Gastrocnemius medialis (tissue), 4 donors: Measurements from ENCODE around the gene DENR. TPM values are rescaled to one million over a fixed set of nuclear protein-coding genes. Genes with fewer than 3 reads are reported as not detected.

Experiments
- ATAC-seq, 2 donors: fragments of 150-250 bp; one replicate each; pipeline ENCODE4 v1.9.1; 2016
- DNase-seq, 2 donors: peaks; one replicate each; pipeline ENCODE4 v3.0.0-alpha.2; 2019
- H3K27ac ChIP-seq, 4 donors: fragments of 200-600 bp; sonication (generic); 1 replicate in 1 of 4; 2 replicates in 3 of 4; pipeline ENCODE4 v1.5.1; 2016 to 2018; ENCODE audit warnings: mild to moderate bottlenecking in 2 of 4, moderate library complexity in 1 of 4
- H3K27me3 ChIP-seq, 3 donors: fragments of 200-600 bp; sonication (generic) in 2 of 3; 1 replicate in 1 of 3; 2 replicates in 2 of 3; pipeline versions ENCODE4 v1.5.1 to v1.6.0; 2016 to 2019; ENCODE audit warnings: mild to moderate bottlenecking in 1 of 3, moderate library complexity in 1 of 3
- H3K36me3 ChIP-seq, 2 donors: fragments of 200-600 bp; sonication (generic) in 1 of 2; one replicate each; pipeline ENCODE4 v1.5.1; 2017 to 2018
- H3K4me1 ChIP-seq, 2 donors: fragments of 200-600 bp; sonication (generic) in 1 of 2; one replicate each; pipeline ENCODE4 v1.5.1; 2016 to 2017; ENCODE audit warnings: mild to moderate bottlenecking in 2 of 2
- H3K4me3 ChIP-seq, 4 donors: fragments of 200-600 bp; sonication (generic) in 3 of 4; 1 replicate in 1 of 4; 2 replicates in 3 of 4; pipeline ENCODE4 v1.5.1; 2016 to 2019; ENCODE audit warnings: mild to moderate bottlenecking in 2 of 4
- H3K9me3 ChIP-seq, 3 donors: fragments of 200-600 bp; sonication (generic) in 2 of 3; 1 replicate in 1 of 3; 2 replicates in 2 of 3; pipeline ENCODE4 v1.5.1; 2016 to 2019
- POLR2A ChIP-seq, 2 donors: fragments of 450-650 bp; IDR thresholded peaks; one replicate each; pipeline ENCODE4 v1.6.1; 2017; ENCODE audit warnings: antibody characterized with exemption in 2 of 2, mild to moderate bottlenecking in 2 of 2, moderate library complexity in 2 of 2
- in situ Hi-C, 4 donors: fragments of 200-750 bp; cut with MboI; loops; one replicate each; pipeline versions ENCODE4 v1.15.0 to v1.8.0; 2017; ENCODE audit warnings: low sequenced_read_pairs in 4 of 4
- intact Hi-C: fragments of 100-400 bp; cut with DNase I; formaldehyde crosslinking; loops from one replicate; pipeline ENCODE4 v1.15.1; 2023; ENCODE audit warnings: low total_unique reads
- total RNA-seq, 4 donors: library from RNA; depleted of rRNA; stranded (reverse); fragments of >200 nt; gene quantifications; one replicate each; pipeline versions ENCODE4 v1.1.0 to v1.2.3, GENCODE V29; 2016
- TF ChIP-seq, protein P1 (sequence below), 5 experiments: fragments of 450-650 bp in 3 of 5; fragments of 200-600 bp in 2 of 5; sonication (generic) in 2 of 5; IDR thresholded peaks in 4 of 5; conservative IDR thresholded peaks in 1 of 5; 1 replicate in 4 of 5; 2 replicates in 1 of 5; pipeline ENCODE4 v1.5.1; 2016 to 2019; ENCODE audit warnings: antibody characterized with exemption in 5 of 5, mild to moderate bottlenecking in 3 of 5, moderate library complexity in 3 of 5

DENR gene
- total RNA-seq, 4 donors from 2014 or later, result 16.1 to 26.2 (median 23.5) TPM

DNA sequence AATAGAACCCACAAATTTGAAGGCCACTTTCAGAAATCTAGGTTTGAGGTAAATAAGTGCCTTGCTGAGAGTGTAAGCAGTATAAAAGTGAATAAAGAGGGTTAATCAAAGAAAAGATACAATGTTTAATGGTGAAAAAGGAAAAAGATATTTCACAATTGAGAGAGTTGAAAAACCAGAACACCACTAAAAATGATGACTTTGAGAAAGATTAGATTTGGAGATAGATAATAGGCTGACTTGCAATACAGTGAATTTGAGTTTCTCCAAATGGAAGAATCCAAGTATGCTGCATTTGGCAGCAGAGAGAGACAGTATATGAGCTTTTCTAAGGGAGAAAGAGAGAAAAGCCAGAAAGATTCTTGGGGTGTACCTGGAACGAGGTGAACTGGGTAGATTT is 2.2 kb downstream of the DENR start:
- H3K27ac ChIP-seq, result no peak overlapping the region
- peaks cover 0 to 45% of the 10 kb centered on the region in 2 donors for H3K36me3 ChIP-seq
- no peaks in the 10 kb centered on the region for H3K9me3 ChIP-seq
- TF ChIP-seq POLR2A (IDR thresholded peaks at IDR 0.05), result no peak
- TF ChIP-seq, protein P1, sequence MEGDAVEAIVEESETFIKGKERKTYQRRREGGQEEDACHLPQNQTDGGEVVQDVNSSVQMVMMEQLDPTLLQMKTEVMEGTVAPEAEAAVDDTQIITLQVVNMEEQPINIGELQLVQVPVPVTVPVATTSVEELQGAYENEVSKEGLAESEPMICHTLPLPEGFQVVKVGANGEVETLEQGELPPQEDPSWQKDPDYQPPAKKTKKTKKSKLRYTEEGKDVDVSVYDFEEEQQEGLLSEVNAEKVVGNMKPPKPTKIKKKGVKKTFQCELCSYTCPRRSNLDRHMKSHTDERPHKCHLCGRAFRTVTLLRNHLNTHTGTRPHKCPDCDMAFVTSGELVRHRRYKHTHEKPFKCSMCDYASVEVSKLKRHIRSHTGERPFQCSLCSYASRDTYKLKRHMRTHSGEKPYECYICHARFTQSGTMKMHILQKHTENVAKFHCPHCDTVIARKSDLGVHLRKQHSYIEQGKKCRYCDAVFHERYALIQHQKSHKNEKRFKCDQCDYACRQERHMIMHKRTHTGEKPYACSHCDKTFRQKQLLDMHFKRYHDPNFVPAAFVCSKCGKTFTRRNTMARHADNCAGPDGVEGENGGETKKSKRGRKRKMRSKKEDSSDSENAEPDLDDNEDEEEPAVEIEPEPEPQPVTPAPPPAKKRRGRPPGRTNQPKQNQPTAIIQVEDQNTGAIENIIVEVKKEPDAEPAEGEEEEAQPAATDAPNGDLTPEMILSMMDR (IDR thresholded peaks at IDR 0.05 in 4 of 5, conservative IDR thresholded peaks at IDR 0.05 in 1 of 5), result no peak
- in situ Hi-C loops, result loop anchor here in 1 of 4 donors (25.0 kb wide), 1 partner anchor 242 kb away; the partner anchor contains the start of gene ZCCHC8
- no peak for ATAC-seq
- H3K4me3 ChIP-seq, result no peak overlapping the region
- intact Hi-C loops, result loop anchor here (10.0 kb wide), 1 partner anchor 530 kb away; the partner anchor contains the start of gene DIABLO
- no peaks in the 10 kb centered on the region for H3K27me3 ChIP-seq
- DNase-seq, result no peak
- H3K4me1 ChIP-seq, result peaks cover 6 to 16% of the 10 kb centered on the region in 2 donors

DNA sequence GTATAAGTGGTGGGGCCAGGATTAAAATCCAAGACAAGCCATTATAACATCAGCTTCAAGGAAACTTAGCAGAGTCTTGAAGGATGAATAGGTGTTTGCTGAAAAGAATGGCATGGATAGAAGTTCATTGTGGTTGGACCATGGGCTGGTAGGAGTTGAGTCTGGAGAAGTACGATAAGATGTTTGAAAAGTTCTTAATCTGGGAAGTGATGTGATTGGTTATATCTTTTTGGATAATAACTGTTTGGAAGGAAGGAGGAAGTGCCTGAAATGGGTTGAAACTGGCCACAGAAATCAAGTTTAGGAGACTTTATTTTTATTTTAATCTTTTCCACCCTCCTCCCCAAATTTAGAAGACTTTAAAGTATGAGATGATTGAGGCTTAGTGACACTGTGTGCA is 4.9 kb downstream of the DENR start:
- peaks cover 6 to 10% of the 10 kb centered on the region in 2 donors for H3K4me1 ChIP-seq
- no peak for ATAC-seq
- no peaks in the 10 kb centered on the region for H3K9me3 ChIP-seq
- H3K27me3 ChIP-seq, result no peaks in the 10 kb centered on the region
- H3K4me3 ChIP-seq, result no peak overlapping the region
- in situ Hi-C loops (loop anchor here in 1 of 4 donors (25.0 kb wide), 1 partner anchor 245 kb away; the partner anchor contains the start of gene ZCCHC8), intact Hi-C loops (loop anchor here (10.0 kb wide), 1 partner anchor 533 kb away; the partner anchor contains the start of gene DIABLO)
- TF ChIP-seq, protein P1 (IDR thresholded peaks at IDR 0.05 in 4 of 5, conservative IDR thresholded peaks at IDR 0.05 in 1 of 5), result no peak
- TF ChIP-seq POLR2A (IDR thresholded peaks at IDR 0.05), result no peak
- DNase-seq, result no peak
- peaks cover 0 to 62% of the 10 kb centered on the region in 2 donors for H3K36me3 ChIP-seq
- H3K27ac ChIP-seq, result no peak overlapping the region

DNA sequence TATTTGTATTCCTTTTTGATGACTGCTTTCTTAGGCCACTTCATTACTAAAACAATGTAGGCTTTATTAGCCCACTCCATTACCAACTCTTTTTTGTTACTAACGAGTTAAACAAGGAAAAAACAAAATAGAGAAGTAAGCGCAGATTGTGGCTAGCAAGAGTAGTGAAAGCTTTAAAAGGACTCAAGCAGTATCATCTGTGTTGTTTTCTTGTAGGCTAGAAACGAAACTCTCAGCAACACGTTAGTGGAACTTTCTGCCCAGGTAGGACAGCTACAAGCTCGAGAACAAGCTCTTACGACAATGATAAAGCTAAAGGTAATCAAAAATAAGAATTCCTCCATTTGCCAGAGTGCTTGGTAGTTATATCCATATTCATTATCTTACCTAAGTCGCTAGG is 32.9 kb downstream of the DENR start:
- peaks cover 0 to 5% of the 10 kb centered on the region in 2 donors for H3K36me3 ChIP-seq
- no peak for DNase-seq
- H3K27me3 ChIP-seq, result no peaks in the 10 kb centered on the region
- no peak overlapping the region for H3K27ac ChIP-seq
- ATAC-seq, result no peak
- H3K9me3 ChIP-seq, result no peaks in the 10 kb centered on the region
- no peaks in the 10 kb centered on the region for H3K4me1 ChIP-seq
- TF ChIP-seq POLR2A (IDR thresholded peaks at IDR 0.05), result no peak
- TF ChIP-seq, protein P1 (IDR thresholded peaks at IDR 0.05 in 4 of 5, conservative IDR thresholded peaks at IDR 0.05 in 1 of 5), result no peak
- no peak overlapping the region for H3K4me3 ChIP-seq
- in situ Hi-C loops (no loop called here), intact Hi-C loops (no loop called here)

DNA sequence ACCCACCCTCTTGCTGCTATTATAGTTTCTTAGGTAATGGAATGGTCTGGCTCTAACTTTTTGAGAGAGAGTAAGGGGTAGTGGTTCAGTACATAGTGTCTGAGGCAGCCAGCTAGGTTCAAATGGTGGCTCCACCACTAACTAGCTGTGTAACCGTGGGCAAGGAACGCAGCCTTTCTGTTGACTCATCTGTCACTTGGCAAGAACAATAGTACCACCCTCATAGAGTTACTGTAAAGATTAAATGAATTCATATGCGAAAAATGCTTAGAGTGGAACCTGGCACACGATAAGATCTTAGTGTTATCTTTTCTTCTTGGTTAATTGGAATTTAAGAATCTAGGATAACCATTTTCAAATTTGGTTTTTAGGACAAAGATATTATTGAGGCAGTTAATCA is 35.8 kb downstream of the DENR start:
- in situ Hi-C loops, result no loop called here
- ATAC-seq, result no peak

More for the DNA sequence above, 35.8 kb downstream of the DENR start:
- intact Hi-C loops, result no loop called here
- H3K4me1 ChIP-seq, result no peaks in the 10 kb centered on the region
- no peak overlapping the region for H3K27ac ChIP-seq
- no peaks in the 10 kb centered on the region for H3K36me3 ChIP-seq
- no peak for DNase-seq
- no peak for TF ChIP-seq POLR2A (IDR thresholded peaks at IDR 0.05)
- TF ChIP-seq, protein P1 (IDR thresholded peaks at IDR 0.05 in 4 of 5, conservative IDR thresholded peaks at IDR 0.05 in 1 of 5), result no peak
- H3K9me3 ChIP-seq, result no peaks in the 10 kb centered on the region
- H3K27me3 ChIP-seq, result no peaks in the 10 kb centered on the region
- no peak overlapping the region for H3K4me3 ChIP-seq
